GM18868 (cell line): Measurements from ENCODE around the gene MGAT5.

Source experiments
- ATAC-seq: cut with Tn5 transposase; IDR thresholded peaks from one replicate; pipeline ENCODE4 v1.9.1; 2021; ENCODE audit warnings: mild to moderate bottlenecking, moderate library complexity; ENCODE audit not compliant: unreplicated experiment

MGAT5 gene

DNA sequence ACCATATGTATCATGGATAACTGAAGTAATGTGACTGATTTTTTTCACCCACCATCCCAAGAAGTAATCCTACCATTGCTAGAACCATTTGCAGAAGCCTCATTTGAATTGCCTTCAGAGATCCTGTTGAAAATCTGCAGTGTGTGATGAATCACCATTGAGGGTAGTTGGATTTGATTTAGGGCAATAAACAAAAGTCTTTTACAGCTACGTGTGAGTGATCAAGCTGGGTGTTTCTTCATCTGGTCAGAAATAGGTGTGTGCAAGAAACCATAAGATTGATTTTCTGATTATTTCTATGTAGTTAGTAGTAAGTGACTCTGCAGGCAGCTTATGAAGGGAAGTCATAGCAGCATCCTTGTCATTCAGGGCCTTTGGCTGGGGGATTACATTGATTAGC is 159.6 kb downstream of the MGAT5 start:
- no peak for ATAC-seq

- ATAC-seq, result no peak
Observed at GRCh38 chr2:134413912-134414311, 160.0 kb downstream of the MGAT5 start.

DNA sequence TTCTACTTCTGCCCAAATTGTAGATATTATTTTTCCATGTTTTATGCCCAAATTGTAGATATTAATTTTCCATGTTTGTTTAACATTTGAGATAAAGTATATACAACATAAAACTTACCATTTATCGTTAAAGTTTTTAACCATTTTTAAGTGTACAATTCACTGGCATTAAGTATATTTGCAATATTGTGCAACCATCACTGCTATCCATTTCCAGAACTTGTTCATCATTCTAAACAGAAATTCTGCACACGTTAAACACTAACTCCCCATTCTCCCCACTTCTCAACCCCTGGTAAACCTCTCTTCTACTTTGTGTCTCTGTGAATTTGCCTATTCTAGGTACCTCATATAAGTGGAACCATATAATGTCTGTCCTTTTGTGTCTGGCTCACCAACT is 162.1 kb downstream of the MGAT5 start:
- no peak for ATAC-seq

GRCh38 chr2:134416637-134417036 is 162.8 kb downstream of the MGAT5 start:
- ATAC-seq, result no peak

GRCh38 chr2:134417968-134418582 is 164.2 kb downstream of the MGAT5 start:
- no peak for ATAC-seq

- ATAC-seq, result no peak
Observed at GRCh38 chr2:134420259-134420658, 166.4 kb downstream of the MGAT5 start.

- ATAC-seq, result no peak
Observed at GRCh38 chr2:134420920-134421319, 167.0 kb downstream of the MGAT5 start.

DNA sequence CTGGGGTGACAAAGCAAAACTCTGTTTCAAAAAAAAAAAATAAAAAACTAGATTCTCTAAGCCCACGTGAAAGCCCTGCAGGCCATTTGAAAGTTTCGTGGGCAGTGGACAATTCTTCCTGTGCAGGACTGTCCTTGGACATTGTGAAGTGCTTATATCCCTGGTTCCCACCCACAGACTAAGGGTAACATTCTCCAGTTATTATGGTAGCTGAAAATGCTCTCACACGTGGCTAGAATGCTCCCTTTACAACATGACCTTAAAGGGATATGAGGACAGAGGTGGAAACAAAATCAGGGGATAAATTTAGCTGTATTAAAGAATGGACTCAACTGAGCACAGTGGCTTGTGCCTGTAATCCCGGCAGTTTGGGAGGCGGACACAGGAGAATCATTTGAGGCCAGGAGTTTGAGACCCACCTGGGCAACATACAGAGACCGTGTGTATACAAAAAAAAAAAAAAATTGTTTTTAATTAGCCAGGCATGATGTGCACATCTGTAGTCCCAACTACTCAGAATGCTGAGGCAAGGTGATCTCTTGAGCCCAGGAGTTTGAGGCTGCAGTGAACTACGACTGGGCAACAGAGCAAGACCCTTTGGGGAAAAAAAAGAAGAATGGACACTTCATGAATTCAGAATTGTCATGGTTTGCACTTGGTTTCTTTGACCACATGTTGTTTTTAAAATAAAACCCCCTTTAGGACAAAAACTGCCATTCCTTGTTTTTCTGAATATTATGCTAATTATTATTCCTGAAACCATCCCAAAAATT is 167.9 kb downstream of the MGAT5 start:
- no peak for ATAC-seq

- ATAC-seq, result no peak
Observed at GRCh38 chr2:134425724-134426496, 172.0 kb downstream of the MGAT5 start.

- no peak for ATAC-seq
Observed at GRCh38 chr2:134426721-134427120, 172.8 kb downstream of the MGAT5 start.

GRCh38 chr2:134429886-134430285 is 176.0 kb downstream of the MGAT5 start:
- no peak for ATAC-seq

DNA sequence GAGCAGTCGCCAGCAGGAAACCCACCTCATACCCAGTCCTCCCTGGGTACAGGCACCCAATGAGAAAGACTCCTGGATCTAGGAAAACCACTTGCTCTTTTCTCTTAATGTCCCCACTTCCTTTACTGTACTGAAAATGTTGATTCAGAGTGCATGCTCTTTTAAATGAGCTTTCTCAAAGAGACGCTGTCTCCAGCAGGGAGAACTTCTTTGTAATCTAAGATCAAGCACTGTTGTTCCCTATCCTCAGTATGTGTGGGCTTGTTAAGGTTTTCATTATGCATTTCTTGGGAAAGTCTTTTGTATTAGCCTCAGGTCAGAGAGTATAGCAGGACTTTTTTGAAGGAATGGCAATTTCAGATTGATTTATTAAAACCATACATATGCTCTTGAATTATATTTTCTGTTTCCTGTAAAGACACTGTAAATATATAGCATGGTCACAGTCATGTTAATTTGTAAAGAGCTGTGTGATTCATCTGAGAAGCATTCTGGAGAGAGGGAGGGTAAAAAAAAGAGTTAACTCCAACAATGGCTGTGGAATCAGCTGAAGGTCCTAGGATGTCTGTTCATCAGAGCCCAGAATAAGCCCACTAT is 178.1 kb downstream of the MGAT5 start:
- no peak for ATAC-seq

- no peak for ATAC-seq
Observed at GRCh38 chr2:134432435-134432883, 178.6 kb downstream of the MGAT5 start.

- ATAC-seq, result no peak
Observed at GRCh38 chr2:134433469-134433868, 179.6 kb downstream of the MGAT5 start.

- ATAC-seq, result no peak
Observed at GRCh38 chr2:134433979-134434378, 180.1 kb downstream of the MGAT5 start.

GRCh38 chr2:134435505-134435904 is 181.6 kb downstream of the MGAT5 start:
- ATAC-seq, result no peak

DNA sequence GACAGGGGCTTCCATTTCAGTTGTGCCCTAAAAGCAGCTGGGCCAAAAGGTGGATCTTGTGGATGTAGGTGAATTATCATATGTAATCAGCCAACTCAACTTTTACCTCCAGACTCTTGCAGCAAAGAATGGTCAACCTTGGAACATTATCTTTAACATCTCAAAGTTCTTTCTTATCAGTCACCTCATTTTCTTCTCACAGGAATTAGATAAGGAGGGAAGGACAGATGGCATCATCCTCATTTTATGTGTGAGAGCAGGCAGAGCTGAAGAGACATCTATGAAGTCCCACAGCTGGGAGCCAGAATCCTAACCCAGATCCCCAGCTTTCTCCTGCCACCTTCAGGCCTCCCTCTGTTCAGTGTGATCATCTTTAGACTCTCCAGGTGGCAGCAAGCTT is 182.1 kb downstream of the MGAT5 start:
- no peak for ATAC-seq

DNA sequence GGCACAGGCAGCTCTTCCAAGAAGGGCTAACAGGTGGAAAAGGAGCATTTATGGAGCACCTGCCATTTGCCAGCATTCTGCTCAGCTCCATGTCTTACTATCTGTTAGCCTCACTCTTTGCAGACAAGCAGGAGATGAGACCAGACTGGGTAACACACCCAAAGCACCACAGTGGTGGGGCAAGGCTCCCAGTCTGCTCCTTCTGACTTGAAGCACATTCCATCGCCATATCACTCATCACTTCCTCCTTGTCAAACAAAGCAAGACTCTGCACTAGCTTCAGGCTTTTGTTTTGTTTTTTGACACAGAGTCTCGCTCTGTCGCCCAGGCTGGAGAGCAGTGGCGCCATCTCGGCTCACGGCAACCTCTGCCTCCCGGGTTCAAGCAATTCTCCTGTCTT is 182.8 kb downstream of the MGAT5 start:
- ATAC-seq, result no peak

DNA sequence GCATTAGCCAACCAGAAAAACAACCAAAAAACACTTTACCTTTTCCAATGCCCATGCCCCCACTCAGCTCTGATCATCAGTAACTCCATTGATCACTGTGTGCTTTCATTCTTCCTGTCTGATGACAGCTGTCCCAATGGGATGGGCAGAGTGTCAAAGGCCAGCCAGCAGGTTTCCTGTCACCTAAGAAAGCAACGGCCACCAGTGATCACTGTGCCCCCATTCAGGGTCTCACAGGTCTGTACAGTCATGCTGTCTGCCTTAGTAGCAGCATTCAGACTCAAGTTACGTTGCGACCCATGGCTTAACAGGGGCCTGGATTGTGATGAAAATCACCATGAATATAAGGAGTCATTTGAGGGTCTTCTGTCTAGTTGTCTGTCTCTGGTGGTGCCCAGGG is 184.5 kb downstream of the MGAT5 start:
- ATAC-seq, result no peak

DNA sequence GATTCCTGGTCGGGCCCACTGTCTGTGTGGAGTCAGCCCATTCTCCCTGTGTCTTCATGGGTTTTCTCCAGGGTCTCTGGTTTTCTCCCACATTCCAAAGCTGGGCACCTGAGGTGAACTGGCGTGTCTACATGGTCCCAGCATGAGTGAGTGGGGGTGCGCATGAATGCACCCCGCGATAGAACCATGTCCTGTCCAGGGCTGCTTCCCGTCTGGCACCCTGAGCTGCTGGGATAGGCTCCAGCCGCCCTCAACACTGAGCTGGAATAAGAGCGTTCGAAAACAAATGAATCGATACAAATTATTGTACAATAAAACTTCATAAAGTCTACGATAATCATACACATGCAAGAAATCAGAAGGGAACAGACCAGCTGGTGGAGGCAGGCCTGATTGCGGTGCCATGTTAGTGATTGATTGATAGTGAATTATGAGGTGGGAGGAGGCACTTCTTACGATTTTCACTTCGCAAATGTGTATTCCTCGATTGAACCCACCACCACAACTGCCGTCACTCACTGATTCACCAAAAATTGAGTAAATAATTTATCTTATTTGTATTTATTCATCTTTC is 186.6 kb downstream of the MGAT5 start:
- no peak for ATAC-seq
